PFSK-1 (cell line): ENCODE results near the gene COL19A1.

Experiments
- FOXP2 ChIP-seq: optimal IDR thresholded peaks from 2 replicates; pipeline ENCODE3; 2011; ENCODE audit warnings: borderline replicate concordance, control low read depth, inconsistent platforms; ENCODE audit not compliant: insufficient read depth; ENCODE audit errors: extremely low read length, extremely low read depth
- POLR2AphosphoS5 ChIP-seq: IDR thresholded peaks from 2 replicates; pipeline ENCODE4 v1.6.1; 2012; ENCODE audit warnings: low read depth, mild to moderate bottlenecking, control low read depth, low read length, moderate library complexity
- REST ChIP-seq, 2 experiments: IDR thresholded peaks; 2 replicates each; pipeline versions ENCODE4 v1.6.1 to v1.8.0; 2011 to 2012; ENCODE audit warnings: low read depth in 2 of 2, low read length in 2 of 2, control low read depth in 1 of 2, inconsistent platforms in 1 of 2, mild to moderate bottlenecking in 1 of 2, moderate library complexity in 1 of 2; ENCODE audit not compliant: insufficient read depth in 1 of 2

- TF ChIP-seq FOXP2, result no peak
- no peak for TF ChIP-seq REST (IDR thresholded peaks at IDR 0.05; ENCODE audit: insufficient read depth in 1 of 2, low read depth in 2 of 2, low read length in 2 of 2)
- no peak for TF ChIP-seq POLR2AphosphoS5
Measured at GRCh38 chr6:70225055-70225454, 358.7 kb downstream of the COL19A1 start.
